Measurements from ENCODE around the gene RHBG. TPM values are rescaled to one million over a fixed set of nuclear protein-coding genes. Genes with fewer than 3 reads are reported as not detected.
A peak's percentile ranks its signal among the peaks of the same experiment; 100 is the strongest.

RHBG gene
- total RNA-seq, 2 donors from 2014 or later = not detected

DNA sequence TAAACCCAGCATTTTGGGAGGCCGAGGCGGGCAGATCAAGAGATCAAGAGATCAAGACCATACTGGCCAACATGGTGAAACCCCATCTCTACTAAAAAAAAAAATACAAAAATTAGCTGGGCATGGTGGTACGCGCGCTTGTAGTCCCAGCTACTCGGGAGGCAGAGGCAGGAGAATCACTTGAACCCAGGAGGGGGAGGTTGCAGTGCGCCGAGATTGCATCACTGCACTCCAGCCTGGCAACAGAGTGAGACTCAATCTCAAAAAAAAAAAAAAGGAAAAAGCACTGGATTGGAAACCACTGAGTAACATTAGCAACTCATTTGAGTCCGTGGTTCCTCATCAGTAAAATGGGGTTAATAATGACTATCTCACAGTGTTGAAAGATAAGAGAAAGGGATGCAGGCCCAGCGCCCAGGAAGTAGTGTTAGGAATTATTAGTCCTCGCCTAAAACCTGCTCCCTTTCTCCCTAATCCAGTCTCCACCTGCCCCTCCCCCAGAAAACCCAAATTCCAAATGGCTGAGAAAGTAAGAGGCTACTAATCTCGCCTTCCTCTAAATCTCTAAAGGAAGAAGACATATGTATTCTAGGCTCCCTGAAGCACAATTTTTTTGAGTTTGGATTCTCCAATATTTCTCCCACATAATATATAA lies 49.5 kb downstream of the RHBG start:
- intact Hi-C loops (cut with DNase I) = no loop called here
- DNase-seq = no peak
- ATAC-seq = no peak

DNA sequence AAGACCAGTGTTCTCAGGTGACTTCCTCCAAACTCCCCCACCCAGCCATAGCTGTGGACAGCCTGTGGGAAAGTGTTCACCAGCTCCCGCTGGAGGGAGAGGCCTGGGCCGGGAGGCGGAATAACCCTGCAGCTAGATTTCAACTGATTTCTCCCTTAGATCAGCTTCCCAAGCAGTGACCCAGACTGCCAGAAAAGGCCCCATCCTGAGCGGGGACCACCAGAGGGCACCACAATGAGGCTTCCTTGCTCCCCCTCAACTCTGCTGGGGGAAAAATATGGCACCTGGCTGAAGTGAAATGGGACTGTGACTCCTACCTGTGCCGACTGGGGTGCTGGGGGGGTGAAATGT lies 50.8 kb downstream of the RHBG start:
- intact Hi-C loops (cut with DNase I) = no loop called here
- no peak for DNase-seq
- no peak for ATAC-seq

DNA sequence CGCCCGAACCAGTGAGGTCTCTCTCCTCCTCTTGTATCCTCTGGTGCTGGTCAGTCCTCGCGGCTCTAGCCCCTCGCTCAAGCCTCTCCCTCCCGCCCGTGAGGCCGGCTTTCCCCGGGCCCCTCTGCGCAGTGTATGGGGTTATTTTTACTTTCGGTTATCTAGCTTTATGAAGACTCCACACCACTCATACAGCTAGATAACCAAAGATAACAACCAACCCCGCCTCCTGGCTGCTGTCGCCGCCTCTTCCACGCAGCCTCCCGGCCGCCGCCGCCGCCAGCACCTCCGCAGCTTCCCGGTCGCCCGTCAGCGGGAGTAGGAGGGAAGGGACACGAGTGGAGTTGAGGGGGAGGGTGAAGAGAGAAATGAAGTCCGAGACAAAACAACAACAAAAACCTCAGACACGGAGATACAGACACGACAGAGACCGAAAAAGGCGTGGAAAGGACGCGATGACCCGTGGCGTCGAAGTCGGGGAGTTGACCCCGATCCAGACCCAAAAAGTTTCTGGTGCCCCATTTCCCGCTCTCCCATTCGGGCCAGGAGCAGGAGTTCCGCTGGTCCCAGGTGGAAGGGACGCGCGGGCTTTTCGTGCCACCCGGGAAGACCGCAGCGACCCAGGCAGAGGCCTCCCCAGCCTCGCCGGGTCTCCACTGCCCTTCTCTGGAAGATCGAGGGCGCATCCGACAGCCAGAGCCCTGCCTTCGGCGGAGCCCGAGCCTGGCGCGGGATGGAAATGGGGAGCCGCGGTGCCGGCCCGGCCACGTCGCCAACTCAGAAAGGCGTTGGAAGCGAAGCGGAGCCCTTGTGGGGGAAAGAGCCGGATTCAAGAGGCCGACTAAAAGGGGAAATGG lies 51.4 kb downstream of the RHBG start:
- intact Hi-C loops (cut with DNase I) = no loop called here
- ATAC-seq (peak in 1 of 2 donors; percentile 18), DNase-seq (no peak)

- intact Hi-C loops (cut with DNase I) = no loop called here
- ATAC-seq (peak; percentile 93 to 98), DNase-seq (peak; percentile 83)
Measured at GRCh38 chr1:156421062-156421938, 52.3 kb downstream of the RHBG start.

GRCh38 chr1:156421939-156422601 lies 53.1 kb downstream of the RHBG start:
- intact Hi-C loops (cut with DNase I) = no loop called here
- no peak for ATAC-seq

GRCh38 chr1:156422602-156423091 lies 53.6 kb downstream of the RHBG start:
- ATAC-seq = no peak

More at GRCh38 chr1:156421939-156422601, 53.1 kb downstream of the RHBG start:
- DNase-seq = no peak

DNA sequence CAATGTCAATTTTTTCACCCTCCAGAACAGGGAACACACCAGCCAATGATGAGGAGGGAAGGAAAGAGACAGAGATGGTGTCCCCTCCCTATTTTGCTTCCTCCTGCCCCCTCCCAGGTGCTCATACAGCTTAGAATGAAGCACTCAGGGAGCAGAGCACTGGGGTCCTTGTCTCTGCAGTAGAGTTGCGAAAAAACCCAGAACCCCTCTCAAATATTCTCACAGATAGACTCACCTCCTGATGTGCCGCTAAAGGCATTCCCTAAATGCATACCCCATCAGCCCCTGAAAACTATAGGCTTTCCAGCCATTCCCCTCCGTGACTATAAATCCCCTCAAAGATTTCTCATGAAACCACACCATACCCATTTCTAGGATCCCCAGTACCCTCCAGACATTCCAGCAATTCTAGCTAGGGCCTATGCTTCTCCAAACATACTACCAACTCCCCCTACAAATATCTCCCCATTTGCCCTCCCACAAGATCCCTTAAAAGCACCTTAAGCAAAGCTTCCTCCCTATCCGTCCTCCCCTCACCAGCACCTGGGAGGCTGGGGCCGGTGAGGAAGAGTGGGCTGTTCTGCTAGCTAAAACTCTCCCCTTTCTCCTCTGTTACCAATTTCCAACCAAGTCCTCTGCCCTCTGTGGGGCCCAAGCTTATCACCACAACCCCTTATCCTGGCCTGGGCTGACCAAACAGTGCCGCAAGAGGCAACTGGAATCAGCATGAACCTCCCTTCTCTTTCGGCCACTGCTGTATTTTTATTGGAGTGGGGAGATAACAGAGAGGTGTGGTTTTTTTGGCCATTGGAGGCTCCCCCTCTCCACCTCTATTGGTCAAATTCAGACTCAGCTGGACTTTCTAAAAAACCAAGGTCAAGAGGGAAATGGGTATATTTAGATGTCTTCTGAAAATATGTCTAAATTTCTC lies 54.7 kb downstream of the RHBG start:
- DNase-seq = no peak
- no peak for ATAC-seq
- intact Hi-C loops (cut with DNase I) = no loop called here

More at GRCh38 chr1:156422602-156423091, 53.6 kb downstream of the RHBG start:
- DNase-seq = no peak
- intact Hi-C loops (cut with DNase I) = no loop called here

GRCh38 chr1:156424806-156425432 lies 55.9 kb downstream of the RHBG start:
- intact Hi-C loops (cut with DNase I) = no loop called here
- DNase-seq (no peak), ATAC-seq (no peak)

DNA sequence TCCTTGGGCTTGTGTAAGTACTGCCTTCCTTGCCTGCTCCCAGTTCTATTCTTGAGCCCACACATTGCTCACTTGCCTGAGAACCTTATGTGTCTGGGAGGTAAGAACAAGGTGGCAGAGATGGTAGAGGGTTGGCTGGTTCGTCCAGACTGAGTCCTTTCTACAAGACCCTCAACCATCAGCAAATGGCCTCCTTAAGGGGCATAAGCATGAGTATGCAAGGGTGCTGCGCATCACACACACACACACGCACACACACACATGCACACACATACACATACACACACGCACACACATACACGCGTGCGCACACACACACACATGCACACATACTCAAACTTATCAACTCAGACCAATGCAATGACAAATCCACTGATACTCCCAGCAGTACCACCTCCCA lies 56.9 kb downstream of the RHBG start:
- no peak for ATAC-seq
- intact Hi-C loops (cut with DNase I) = no loop called here
- DNase-seq = no peak

GRCh38 chr1:156427957-156428356 lies 58.9 kb downstream of the RHBG start:
- DNase-seq = no peak
- intact Hi-C loops (cut with DNase I) = no loop called here
- no peak for ATAC-seq

DNA sequence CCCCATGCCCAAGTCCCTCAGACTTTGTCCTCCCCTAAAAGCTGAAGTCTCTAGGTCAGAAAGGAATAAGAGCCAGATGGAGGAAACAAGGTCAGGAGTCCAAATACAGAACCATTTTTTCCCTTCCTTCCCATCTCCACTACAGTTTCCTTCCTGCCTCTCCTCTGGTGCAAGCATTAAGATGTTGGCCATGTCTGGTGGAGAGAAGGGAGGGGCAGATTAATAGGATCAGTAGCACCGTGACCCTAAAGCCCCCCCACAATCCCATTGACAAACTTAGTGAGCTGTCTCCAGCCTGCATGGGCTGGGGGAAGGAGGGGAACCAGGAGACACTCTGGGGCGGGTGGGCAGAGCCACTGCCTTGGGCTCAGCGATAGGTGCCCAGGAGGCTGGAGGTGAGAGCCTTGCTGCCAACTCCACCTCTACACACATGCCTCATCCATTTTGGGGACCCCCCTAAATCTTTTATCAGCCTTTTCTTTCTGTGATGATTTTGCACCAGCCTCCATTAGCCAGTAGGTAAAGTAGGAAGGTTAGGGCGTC lies 59.8 kb downstream of the RHBG start:
- DNase-seq (no peak), ATAC-seq (no peak)
- intact Hi-C loops (cut with DNase I) = no loop called here

DNA sequence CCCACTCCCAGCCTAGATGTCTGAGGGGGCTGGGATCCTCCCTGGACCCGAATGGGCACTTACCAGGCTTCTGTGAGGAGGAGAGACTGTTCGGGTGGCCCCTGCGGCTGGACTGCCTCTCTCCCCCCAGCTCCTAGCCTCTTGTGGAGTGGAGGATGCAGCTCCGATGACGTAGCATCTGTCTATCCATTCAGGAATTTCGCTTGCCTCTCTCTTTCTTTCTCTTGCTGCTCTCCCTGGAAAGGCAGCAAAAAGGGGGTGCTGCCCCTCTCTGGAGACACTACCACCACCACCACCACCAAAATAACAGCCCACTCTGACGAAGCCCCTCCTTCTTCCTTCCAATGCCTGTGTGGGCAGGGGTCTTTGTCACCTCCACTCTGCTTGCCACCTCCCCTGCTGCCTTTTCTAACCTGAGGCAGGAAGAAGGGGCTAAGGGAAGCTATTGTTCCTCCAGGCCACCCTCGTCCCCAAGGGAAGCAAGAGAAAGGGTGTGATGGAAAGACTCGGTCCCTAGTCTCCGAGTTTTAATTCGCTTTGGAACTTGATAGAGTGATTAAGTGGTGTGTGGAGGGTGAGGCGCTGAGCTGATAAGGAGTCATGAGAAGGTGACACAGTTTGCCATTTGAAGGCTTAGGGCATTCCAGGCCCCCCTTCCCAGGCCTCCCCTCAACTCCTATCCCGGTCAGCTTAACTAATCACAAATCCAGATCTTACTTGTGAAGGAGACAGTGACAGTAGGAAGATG lies 60.5 kb downstream of the RHBG start:
- DNase-seq = no peak
- intact Hi-C loops (cut with DNase I) = no loop called here
- ATAC-seq = no peak

DNA sequence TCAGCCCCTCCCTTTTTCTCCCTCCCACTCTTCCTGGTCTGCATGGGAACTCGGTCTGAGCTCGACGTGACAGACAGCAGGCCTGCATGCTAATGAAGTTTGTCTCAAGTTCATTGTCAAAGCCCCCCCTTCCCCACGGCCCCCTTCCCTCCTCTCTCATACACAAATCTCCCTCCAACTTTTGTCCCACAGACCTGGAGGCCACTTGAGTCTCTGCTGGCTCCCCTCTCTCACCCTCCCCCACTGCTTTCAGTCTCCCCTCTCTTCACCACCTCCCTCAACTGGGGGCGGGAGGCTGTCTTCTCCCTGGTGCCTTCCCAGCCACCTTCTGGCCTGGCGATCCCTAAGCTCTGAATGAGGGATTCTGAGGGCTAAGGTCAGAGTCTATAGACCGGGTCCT lies 61.3 kb downstream of the RHBG start:
- intact Hi-C loops (cut with DNase I) = no loop called here
- no peak for ATAC-seq
- DNase-seq = no peak

DNA sequence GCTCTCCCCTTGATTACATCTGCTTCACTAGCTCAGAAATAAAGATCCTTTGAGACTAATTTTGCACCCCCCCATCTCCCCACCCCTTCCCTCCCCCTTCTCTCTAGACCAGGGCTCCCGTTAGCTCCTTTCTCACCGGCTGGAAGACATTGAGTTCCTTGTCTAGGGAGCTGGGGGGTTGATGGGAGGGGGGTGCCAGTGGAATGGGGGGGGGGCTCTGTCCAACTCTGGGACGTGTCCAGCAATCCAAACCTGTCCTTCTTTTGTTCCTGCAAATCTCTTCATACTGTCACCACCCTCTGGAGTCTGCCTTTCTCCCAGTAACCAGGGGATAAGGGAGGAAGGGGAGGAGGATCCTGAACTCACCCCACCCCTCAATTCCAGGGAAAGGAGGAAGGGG lies 61.9 kb downstream of the RHBG start:
- intact Hi-C loops (cut with DNase I) = no loop called here
- ATAC-seq (no peak), DNase-seq (no peak)

DNA sequence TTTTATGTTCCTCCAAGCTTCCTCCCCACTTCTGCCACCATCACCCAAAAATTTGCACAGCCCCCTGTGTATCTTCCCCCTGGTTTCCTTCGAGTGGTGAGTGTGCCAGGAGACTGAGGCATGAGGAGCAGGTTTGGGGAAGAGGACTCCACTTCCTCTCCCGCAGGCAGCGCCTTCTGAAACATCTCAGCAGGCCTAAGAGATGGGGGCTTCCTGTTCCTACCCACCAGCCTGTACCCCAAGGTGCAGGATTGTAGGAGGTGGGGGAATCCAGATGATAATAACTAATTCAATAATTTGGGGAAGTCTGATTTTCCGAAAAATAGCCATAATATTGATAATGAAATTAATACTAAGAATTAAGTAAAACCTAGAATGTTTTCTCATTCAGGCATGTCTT lies 62.4 kb downstream of the RHBG start:
- DNase-seq (no peak), ATAC-seq (no peak)
- intact Hi-C loops (cut with DNase I) = no loop called here

- ATAC-seq (no peak), DNase-seq (no peak)
- intact Hi-C loops (cut with DNase I) = no loop called here
Measured at GRCh38 chr1:156431769-156432668, 63.0 kb downstream of the RHBG start.
